GM19043 (cell line): ENCODE measurements around the gene LNX1.
"Not testable (repeated sequence)": the region's sequence is repeated elsewhere in the genome, so short reads cannot be mapped to it uniquely, and the experiment has no call there.

Source experiments
- ATAC-seq: cut with Tn5 transposase; IDR thresholded peaks from one replicate; pipeline ENCODE4 v1.9.1; 2021; ENCODE audit warnings: low read depth; ENCODE audit not compliant: unreplicated experiment

The LNX1 gene

GRCh38 chr4:53421791-53422190 lies 169.5 kb downstream of the LNX1 start:
- no peak for ATAC-seq

GRCh38 chr4:53419208-53419607 lies 172.1 kb downstream of the LNX1 start:
- no peak for ATAC-seq

DNA sequence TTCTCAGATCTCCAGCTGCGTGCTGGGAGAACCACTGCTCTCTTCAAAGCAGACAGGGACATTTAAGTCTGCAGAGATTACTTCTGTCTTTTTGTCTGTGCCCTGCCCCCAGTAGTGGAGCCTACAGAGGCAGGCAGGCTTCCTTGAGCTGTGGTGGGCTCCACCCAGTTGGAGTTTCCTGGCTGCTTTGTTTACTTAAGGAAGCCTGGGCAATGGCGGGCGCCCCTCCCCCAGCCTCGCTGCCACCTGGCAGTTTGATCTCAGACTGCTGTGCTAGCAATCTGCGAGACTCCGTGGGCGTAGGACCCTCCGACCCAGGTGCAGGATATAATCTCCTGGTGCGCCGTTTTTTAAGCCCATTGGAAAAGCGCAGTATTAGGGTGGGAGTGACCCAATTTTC lies 181.8 kb downstream of the LNX1 start:
- not testable (repeated sequence) for ATAC-seq
